Neural cell (in vitro differentiated cells): ENCODE measurements around the gene ADD1. TPM values are rescaled to one million over a fixed set of nuclear protein-coding genes. Genes with fewer than 3 reads are reported as not detected.

Experiments used
- H2AFZ ChIP-seq: fragments of 200-600, 300-800 bp; sonication (generic), shearing (Covaris generic); 2 replicates; pipeline ENCODE4 v1.6.0; 2014; ENCODE audit warnings: low read depth, mild to moderate bottlenecking, antibody characterized with exemption, low read length, moderate library complexity
- H3F3A ChIP-seq: fragments of 200-600 bp; shearing (Covaris generic); 2 replicates; pipeline ENCODE4 v1.6.1; 2016; ENCODE audit warnings: mild to moderate bottlenecking, moderate library complexity, mixed read lengths, antibody characterized with exemption, low read length; ENCODE audit not compliant: insufficient read depth, poor library complexity, severe bottlenecking
- H3K27ac ChIP-seq: fragments of 200-600, 300-800 bp; sonication (generic), shearing (Covaris generic); 2 replicates; pipeline ENCODE4 v1.5.1; 2014; ENCODE audit warnings: mild to moderate bottlenecking, low read length, moderate library complexity
- H3K27me3 ChIP-seq: fragments of 300-800, 200-600 bp; sonication (generic), shearing (Covaris generic); 2 replicates; pipeline ENCODE4 v1.6.0; 2014; ENCODE audit warnings: mild to moderate bottlenecking, low read depth, low read length, moderate library complexity; ENCODE audit not compliant: insufficient read depth
- H3K36me3 ChIP-seq: fragments of 300-800, 200-600 bp; sonication (generic), shearing (Covaris generic); 2 replicates; pipeline ENCODE4 v1.5.1; 2014; ENCODE audit warnings: mild to moderate bottlenecking, antibody characterized with exemption, low read length, moderate library complexity; ENCODE audit not compliant: insufficient read depth
- H3K4me2 ChIP-seq: fragments of 300-800, 200-600 bp; sonication (generic), shearing (Covaris generic); 2 replicates; pipeline ENCODE4 v1.6.0; 2014; ENCODE audit warnings: mild to moderate bottlenecking, low read length
- H3K4me3 ChIP-seq: fragments of 300-800, 200-600 bp; sonication (generic), shearing (Covaris generic); 2 replicates; pipeline ENCODE4 v1.5.1; 2014; ENCODE audit warnings: mild to moderate bottlenecking, low read length, moderate library complexity
- H3K79me2 ChIP-seq: fragments of 200-600 bp; shearing (Covaris generic); replicated peaks from 2 replicates; pipeline ENCODE4 v1.6.0; 2014; ENCODE audit warnings: mild to moderate bottlenecking, low read length, moderate library complexity; ENCODE audit not compliant: insufficient read depth
- H3K9ac ChIP-seq: fragments of 300-800, 200-600 bp; sonication (generic), shearing (Covaris generic); 2 replicates; pipeline ENCODE4 v1.6.1; 2016; ENCODE audit warnings: mild to moderate bottlenecking, low read length, mixed read lengths
- H3K9me2 ChIP-seq: fragments of 200-600 bp; shearing (Covaris generic); 2 replicates; pipeline ENCODE4 v1.6.1; 2016; ENCODE audit warnings: mild to moderate bottlenecking, low read length, mixed read lengths; ENCODE audit not compliant: insufficient read depth
- H3K9me3 ChIP-seq: fragments of 200-600, 300-800 bp; sonication (generic), shearing (Covaris generic); 2 replicates; pipeline ENCODE4 v1.6.1; 2016; ENCODE audit warnings: mild to moderate bottlenecking, mixed run types, low read length, moderate library complexity, mixed read lengths
- H4K20me1 ChIP-seq: fragments of 200-600 bp; shearing (Covaris generic); 2 replicates; pipeline ENCODE4 v1.6.1; 2016; ENCODE audit warnings: mild to moderate bottlenecking, mixed run types; ENCODE audit not compliant: insufficient read depth
- CTCF ChIP-seq: fragments of 450-650 bp; IDR thresholded peaks from 2 replicates; pipeline ENCODE4 v1.5.1; 2014; ENCODE audit warnings: antibody characterized with exemption, mild to moderate bottlenecking, moderate library complexity; ENCODE audit not compliant: poor library complexity, severe bottlenecking
- EP300 ChIP-seq: fragments of 450-650 bp; conservative IDR thresholded peaks from 2 replicates; pipeline ENCODE4 v1.6.1; 2014; ENCODE audit warnings: antibody characterized with exemption, mild to moderate bottlenecking, moderate library complexity; ENCODE audit not compliant: poor library complexity, severe bottlenecking
- EZH2 ChIP-seq: fragments of 200-600, 300-800 bp; shearing (Covaris generic), sonication (generic); IDR thresholded peaks from 2 replicates; pipeline ENCODE4 v1.6.1; 2014; ENCODE audit warnings: antibody characterized with exemption, low read length, borderline replicate concordance, mild to moderate bottlenecking; ENCODE audit not compliant: insufficient read depth, poor library complexity, severe bottlenecking
- MXI1 ChIP-seq: fragments of 450-650 bp; conservative IDR thresholded peaks from 2 replicates; pipeline ENCODE4 v1.6.1; 2014; ENCODE audit warnings: antibody characterized with exemption, mild to moderate bottlenecking; ENCODE audit not compliant: poor library complexity, severe bottlenecking
- POLR2AphosphoS5 ChIP-seq: IDR thresholded peaks from 2 replicates; pipeline ENCODE4 v1.6.1; 2012
- RAD21 ChIP-seq: fragments of 450-650 bp; conservative IDR thresholded peaks from 2 replicates; pipeline ENCODE4 v1.6.1; 2014; ENCODE audit warnings: antibody characterized with exemption, mild to moderate bottlenecking, moderate library complexity
- REST ChIP-seq: IDR thresholded peaks from 2 replicates; pipeline ENCODE4 v1.6.1; 2012; ENCODE audit warnings: borderline replicate concordance
- SMC3 ChIP-seq: fragments of 450-650 bp; conservative IDR thresholded peaks from 2 replicates; pipeline ENCODE4 v1.6.1; 2014; ENCODE audit warnings: antibody characterized with exemption, mild to moderate bottlenecking, moderate library complexity; ENCODE audit not compliant: poor library complexity
- TAF1 ChIP-seq: IDR thresholded peaks from 2 replicates; pipeline ENCODE4 v1.6.1; 2012; ENCODE audit warnings: low read depth
- polyA plus RNA-seq: library from polyadenylated mRNA; depleted of rRNA; stranded (reverse); fragments of >200 nt; gene quantifications from 2 replicates; pipeline ENCODE4 v1.2.3, GENCODE V29; 2014

Gene ADD1
- polyA plus RNA-seq, 1 donor from 2014 or later: 190 TPM

- TF ChIP-seq CTCF: no peak
Observed at GRCh38 chr4:2837904-2838496, 5.6 kb upstream of the ADD1 start (continued).

GRCh38 chr4:2839060-2839459, 4.6 kb upstream of the ADD1 start:
- H3K36me3 ChIP-seq: no peaks in the 10 kb centered on the region
- H3K27me3 ChIP-seq: no peaks in the 10 kb centered on the region
- H3K79me2 ChIP-seq: no peaks in the 10 kb centered on the region
- H3F3A ChIP-seq: no peaks in the 10 kb centered on the region
- no peak overlapping the region for H3K27ac ChIP-seq
- TF ChIP-seq POLR2AphosphoS5: no peak
- no peak for TF ChIP-seq MXI1
- no peak for TF ChIP-seq EP300
- no peak for TF ChIP-seq TAF1
- no peak for TF ChIP-seq SMC3
- no peak for TF ChIP-seq EZH2
- no peak for TF ChIP-seq RAD21
- no peak for TF ChIP-seq REST
- no peak for TF ChIP-seq CTCF
- no peak overlapping the region for H3K4me2 ChIP-seq
- no peak overlapping the region for H2AFZ ChIP-seq
- no peak overlapping the region for H3K4me3 ChIP-seq
- no peaks in the 10 kb centered on the region for H3K9me2 ChIP-seq
- no peaks in the 10 kb centered on the region for H4K20me1 ChIP-seq
- H3K9me3 ChIP-seq: no peaks in the 10 kb centered on the region
- H3K9ac ChIP-seq: no peak overlapping the region
